Mesendoderm (in vitro differentiated cells): Measurements from ENCODE around the gene ATP9A.

Source experiments
- DNase-seq: peaks from one replicate; pipeline ENCODE4 v3.0.0; 2013
- H2AK5ac ChIP-seq: 2 replicates; pipeline ENCODE4 v1.6.1; 2013; ENCODE audit warnings: low read length, inconsistent platforms
- H2BK120ac ChIP-seq: 2 replicates; pipeline ENCODE4 v1.6.1; 2013; ENCODE audit warnings: low read depth, mild to moderate bottlenecking, low read length, moderate library complexity, mixed read lengths
- H2BK15ac ChIP-seq: replicated peaks from 2 replicates; pipeline ENCODE4 v1.6.1; 2013; ENCODE audit warnings: low read depth, mild to moderate bottlenecking, moderate library complexity
- H2BK5ac ChIP-seq: 2 replicates; pipeline ENCODE4 v1.6.1; 2013; ENCODE audit warnings: low read length, inconsistent platforms
- H3K18ac ChIP-seq: 2 replicates; pipeline ENCODE4 v1.6.1; 2013; ENCODE audit warnings: mild to moderate bottlenecking, low read length, mixed read lengths
- H3K23ac ChIP-seq: one replicate; pipeline ENCODE4 v1.6.1; 2013; ENCODE audit warnings: low read length
- H3K27ac ChIP-seq: 2 replicates; pipeline ENCODE4 v1.5.1; 2013; ENCODE audit warnings: low read depth, mild to moderate bottlenecking, inconsistent platforms, low read length, moderate library complexity
- H3K27me3 ChIP-seq: 2 replicates; pipeline ENCODE4 v1.6.1; 2013; ENCODE audit warnings: low read length, control low read depth, mild to moderate bottlenecking, inconsistent platforms; ENCODE audit not compliant: insufficient read depth, poor library complexity
- H3K36me3 ChIP-seq: 2 replicates; pipeline ENCODE4 v1.6.1; 2013; ENCODE audit warnings: low read length, inconsistent platforms; ENCODE audit not compliant: control insufficient read depth, insufficient read depth
- H3K4ac ChIP-seq: one replicate; pipeline ENCODE4 v1.6.1; 2013; ENCODE audit warnings: low read depth, mild to moderate bottlenecking, low read length, moderate library complexity
- H3K4me1 ChIP-seq: 2 replicates; pipeline ENCODE4 v1.6.1; 2013; ENCODE audit warnings: low read depth, low read length, inconsistent platforms; ENCODE audit not compliant: control insufficient read depth
- H3K4me2 ChIP-seq: 2 replicates; pipeline ENCODE4 v1.6.1; 2013; ENCODE audit warnings: low read length
- H3K4me3 ChIP-seq: 2 replicates; pipeline ENCODE4 v1.5.1; 2013; ENCODE audit warnings: mild to moderate bottlenecking, low read length
- H3K56ac ChIP-seq: one replicate; pipeline ENCODE4 v1.6.1; 2013; ENCODE audit warnings: low read length
- H3K79me1 ChIP-seq: 2 replicates; pipeline ENCODE4 v1.6.1; 2013; ENCODE audit warnings: low read length, inconsistent platforms
- H3K79me2 ChIP-seq: 2 replicates; pipeline ENCODE4 v1.6.1; 2013; ENCODE audit warnings: mild to moderate bottlenecking, low read length; ENCODE audit not compliant: control insufficient read depth, insufficient read depth
- H3K9ac ChIP-seq: 2 replicates; pipeline ENCODE4 v1.6.1; 2013; ENCODE audit warnings: low read length, inconsistent platforms
- H4K5ac ChIP-seq: one replicate; pipeline ENCODE4 v1.6.1; 2013; ENCODE audit warnings: low read length
- H4K8ac ChIP-seq: one replicate; pipeline ENCODE4 v1.6.1; 2013; ENCODE audit warnings: low read depth, mild to moderate bottlenecking, control low read depth, low read length, moderate library complexity
- WGBS: extraction: QIAGEN DNeasy Blood & Tissue Kit; methylation state at CpG from one replicate; pipeline ENCODE4 v1.1.7; 2013; ENCODE audit warnings: low lambda C conversion rate, missing lambda C conversion rate; ENCODE audit not compliant: insufficient coverage; ENCODE audit errors: extremely low coverage; 5-methylcytosine and 5-hydroxymethylcytosine counted together

The ATP9A gene

DNA sequence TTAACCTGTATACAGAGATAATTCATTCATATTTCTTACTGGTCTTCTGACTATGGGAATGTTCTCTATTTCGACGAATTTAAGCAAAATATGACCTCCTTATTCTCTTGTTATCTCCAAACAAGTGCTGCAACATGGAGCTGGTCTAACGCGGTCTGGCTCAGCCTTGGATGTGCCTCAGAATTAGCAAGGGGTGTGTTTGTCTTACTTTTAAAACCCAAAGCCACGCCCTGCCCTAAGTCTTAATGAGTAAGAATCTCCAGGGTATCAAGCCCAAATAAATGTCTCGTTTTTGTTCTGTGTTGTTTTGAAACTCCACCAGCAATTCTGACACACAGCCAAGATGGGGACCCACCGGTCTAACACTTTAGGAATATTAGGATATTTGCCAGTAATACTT is 99.2 kb downstream of the ATP9A start:
- Histone ChIP-seq H3K79me2 (no peaks in the 10 kb centered on the region), H3K23ac (no peak overlapping the region), H3K18ac (no peak overlapping the region), H3K56ac (no peak overlapping the region), H3K27ac (no peak overlapping the region), H2BK120ac (no peak overlapping the region), H3K79me1 (no peaks in the 10 kb centered on the region), H3K4me2 (no peak overlapping the region), H3K36me3 (no peaks in the 10 kb centered on the region), H4K8ac (no peak overlapping the region), H2AK5ac (no peak overlapping the region), H4K5ac (no peak overlapping the region), H3K27me3 (no peaks in the 10 kb centered on the region), H3K4me3 (no peak overlapping the region), H3K9ac (no peak overlapping the region), H2BK15ac (no peak overlapping the region), H3K4me1 (no peaks in the 10 kb centered on the region), H3K4ac (no peak overlapping the region), H2BK5ac (no peak overlapping the region)
- no peak for DNase-seq
- no CpG with 5 or more reads among the region's 7 CpGs for WGBS

DNA sequence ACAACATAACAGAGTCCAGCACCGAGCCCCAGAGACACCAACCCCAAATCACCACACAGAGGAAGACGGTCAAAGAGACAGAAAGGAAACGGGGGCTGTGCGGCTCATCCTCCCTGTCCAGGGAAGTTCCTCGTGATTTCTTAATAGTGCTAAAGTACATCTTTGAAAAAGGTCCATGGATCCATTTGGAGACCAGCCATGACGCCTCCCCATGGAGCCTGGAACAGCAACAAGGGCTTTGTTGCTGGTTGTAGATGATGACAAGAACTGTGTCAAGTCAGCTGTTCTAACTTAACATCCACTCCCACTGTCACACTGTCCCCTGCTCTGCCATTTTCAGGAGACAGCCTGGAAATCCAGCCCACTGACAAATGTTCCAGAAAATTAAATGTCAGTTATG is 99.7 kb downstream of the ATP9A start:
- Histone ChIP-seq H3K4me1 (no peaks in the 10 kb centered on the region), H4K5ac (no peak overlapping the region), H3K27ac (no peak overlapping the region), H3K79me2 (no peaks in the 10 kb centered on the region), H3K79me1 (no peaks in the 10 kb centered on the region), H3K4ac (no peak overlapping the region), H4K8ac (no peak overlapping the region), H2BK120ac (no peak overlapping the region), H3K9ac (no peak overlapping the region), H3K18ac (no peak overlapping the region), H3K23ac (no peak overlapping the region), H3K56ac (no peak overlapping the region), H3K36me3 (no peaks in the 10 kb centered on the region), H2BK15ac (no peak overlapping the region), H2BK5ac (no peak overlapping the region), H3K4me2 (no peak overlapping the region), H3K27me3 (no peaks in the 10 kb centered on the region), H3K4me3 (no peak overlapping the region), H2AK5ac (no peak overlapping the region)
- no peak for DNase-seq
- WGBS, result no CpG with 5 or more reads among the region's 6 CpGs

DNA sequence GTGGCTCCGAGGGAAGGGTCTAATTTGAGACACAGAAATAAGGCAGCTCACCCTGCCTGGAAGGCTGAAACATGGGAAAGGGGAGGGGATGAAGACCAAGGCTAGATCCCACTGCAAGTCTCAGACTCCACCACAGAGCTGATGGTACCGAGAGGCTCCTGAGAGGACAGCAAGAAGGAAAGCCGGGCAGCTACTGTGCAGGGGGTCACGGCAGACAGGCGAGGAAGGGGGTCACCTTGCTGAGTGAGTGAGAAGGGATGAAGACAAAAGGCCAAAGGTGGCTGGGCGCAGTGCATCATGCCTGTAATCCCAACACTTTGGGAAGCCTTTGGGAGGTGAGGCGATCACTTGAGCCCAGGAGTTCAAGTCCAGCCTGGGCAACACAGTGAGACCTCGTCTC is 100.7 kb downstream of the ATP9A start:
- H2BK120ac ChIP-seq, result no peak overlapping the region
- no peak overlapping the region for H3K4me2 ChIP-seq
- H2BK5ac ChIP-seq, result no peak overlapping the region
- no peak for DNase-seq
- no peaks in the 10 kb centered on the region for H3K36me3 ChIP-seq
- no peaks in the 10 kb centered on the region for H3K4me1 ChIP-seq
- no peak overlapping the region for H3K9ac ChIP-seq
- no peaks in the 10 kb centered on the region for H3K79me2 ChIP-seq
- H2AK5ac ChIP-seq, result no peak overlapping the region
- H3K4ac ChIP-seq, result no peak overlapping the region
- no peak overlapping the region for H2BK15ac ChIP-seq
- no peaks in the 10 kb centered on the region for H3K79me1 ChIP-seq
- no peak overlapping the region for H3K18ac ChIP-seq
- no peak overlapping the region for H4K8ac ChIP-seq
- H3K27me3 ChIP-seq, result no peaks in the 10 kb centered on the region
- H3K56ac ChIP-seq, result no peak overlapping the region
- H3K23ac ChIP-seq, result no peak overlapping the region
- H4K5ac ChIP-seq, result no peak overlapping the region
- no peak overlapping the region for H3K27ac ChIP-seq
- no CpG with 5 or more reads among the region's 8 CpGs for WGBS
- no peak overlapping the region for H3K4me3 ChIP-seq

DNA sequence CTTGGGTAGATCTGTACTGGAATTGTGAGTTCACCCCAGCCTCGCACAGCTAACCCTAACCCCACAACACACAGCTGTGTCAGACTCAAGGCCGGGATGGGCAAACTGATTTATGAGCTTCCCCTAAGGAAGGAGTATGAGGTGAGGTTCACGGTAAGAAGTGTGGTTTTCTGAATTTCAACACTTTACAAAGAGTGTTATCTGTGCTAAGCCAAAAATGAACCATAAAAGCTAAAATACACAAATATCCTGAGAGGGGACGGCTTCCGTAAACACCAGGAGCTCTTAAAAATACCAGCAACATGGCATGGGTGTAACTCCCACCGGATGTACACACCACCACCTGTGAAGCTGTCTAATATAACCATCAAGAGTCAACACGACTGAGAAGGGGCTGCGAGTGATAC is 101.2 kb downstream of the ATP9A start:
- H3K79me2 ChIP-seq, result no peaks in the 10 kb centered on the region
- no peak overlapping the region for H2AK5ac ChIP-seq
- WGBS, result no CpG with 5 or more reads among the region's 8 CpGs
- H4K5ac ChIP-seq, result no peak overlapping the region
- no peak overlapping the region for H2BK5ac ChIP-seq
- no peak overlapping the region for H3K9ac ChIP-seq
- H3K36me3 ChIP-seq, result no peaks in the 10 kb centered on the region
- H3K27me3 ChIP-seq, result no peaks in the 10 kb centered on the region
- no peak overlapping the region for H3K27ac ChIP-seq
- no peak overlapping the region for H4K8ac ChIP-seq
- H3K56ac ChIP-seq, result no peak overlapping the region
- H3K18ac ChIP-seq, result no peak overlapping the region
- no peak overlapping the region for H3K23ac ChIP-seq
- H3K79me1 ChIP-seq, result no peaks in the 10 kb centered on the region
- H3K4ac ChIP-seq, result no peak overlapping the region
- H3K4me3 ChIP-seq, result no peak overlapping the region
- H3K4me1 ChIP-seq, result no peaks in the 10 kb centered on the region
- no peak overlapping the region for H3K4me2 ChIP-seq
- no peak overlapping the region for H2BK15ac ChIP-seq
- no peak for DNase-seq
- H2BK120ac ChIP-seq, result no peak overlapping the region

DNA sequence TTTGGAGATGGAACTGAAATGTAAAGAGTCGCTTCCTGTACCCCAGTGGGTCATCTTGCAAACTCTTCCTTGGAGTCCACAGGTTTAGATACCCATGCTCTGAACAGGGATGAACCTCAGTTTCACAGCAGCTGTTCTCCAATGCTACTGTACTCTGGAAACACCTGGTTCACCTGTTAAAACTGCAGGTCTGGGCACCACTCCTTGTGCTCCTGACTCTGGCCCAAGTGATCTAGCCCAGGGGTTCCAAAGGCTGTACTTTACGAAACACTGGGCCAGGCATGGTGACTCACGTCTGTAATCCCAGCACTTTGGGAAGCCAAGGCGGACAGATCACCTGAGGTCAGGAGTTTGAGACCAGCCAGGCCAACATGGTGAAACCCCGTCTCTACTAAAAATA is 102.1 kb downstream of the ATP9A start:
- Histone ChIP-seq H4K8ac (no peak overlapping the region), H3K79me1 (no peaks in the 10 kb centered on the region), H3K27me3 (no peaks in the 10 kb centered on the region), H3K79me2 (no peaks in the 10 kb centered on the region), H3K18ac (no peak overlapping the region), H2BK120ac (no peak overlapping the region), H3K36me3 (no peaks in the 10 kb centered on the region), H3K4me2 (no peak overlapping the region), H3K4me3 (no peak overlapping the region), H3K4ac (no peak overlapping the region), H2AK5ac (no peak overlapping the region), H3K27ac (no peak overlapping the region), H2BK15ac (no peak overlapping the region), H3K23ac (no peak overlapping the region), H2BK5ac (no peak overlapping the region), H3K9ac (no peak overlapping the region), H3K4me1 (no peaks in the 10 kb centered on the region), H4K5ac (no peak overlapping the region), H3K56ac (no peak overlapping the region)
- WGBS, result no CpG with 5 or more reads among the region's 5 CpGs
- no peak for DNase-seq

DNA sequence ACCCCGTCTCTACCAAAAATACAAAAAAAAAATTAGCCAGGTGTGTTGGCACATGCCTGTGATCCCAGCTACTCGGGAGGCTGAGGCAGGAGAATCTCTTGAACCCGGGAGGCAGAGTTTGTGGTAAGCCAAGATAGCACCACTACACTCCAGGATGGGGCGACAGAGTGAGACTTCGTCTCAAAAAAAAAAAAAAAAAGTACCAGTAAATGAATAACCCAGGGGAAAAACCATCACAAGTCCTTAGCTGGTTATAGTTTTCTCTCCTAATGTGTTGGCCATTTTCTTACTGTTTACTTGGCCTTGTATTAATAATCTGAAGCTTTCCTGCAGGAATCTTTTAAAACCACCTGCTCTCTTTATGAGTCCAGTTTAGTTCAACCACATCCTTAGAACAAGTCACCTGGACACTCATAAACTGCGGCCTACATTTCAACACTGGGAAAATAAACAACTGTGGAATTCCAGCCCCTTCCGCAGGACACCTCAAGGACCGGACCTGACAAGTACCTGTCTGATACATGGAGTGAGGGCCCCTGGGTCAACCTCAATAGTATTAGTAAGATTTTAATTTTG is 102.6 kb downstream of the ATP9A start:
- no peak overlapping the region for H2BK120ac ChIP-seq
- H3K18ac ChIP-seq, result no peak overlapping the region
- H3K4me1 ChIP-seq, result no peaks in the 10 kb centered on the region
- no peak overlapping the region for H2AK5ac ChIP-seq
- no peaks in the 10 kb centered on the region for H3K79me2 ChIP-seq
- no peak overlapping the region for H3K56ac ChIP-seq
- no peak overlapping the region for H3K4ac ChIP-seq
- no peak overlapping the region for H3K4me2 ChIP-seq
- H3K36me3 ChIP-seq, result no peaks in the 10 kb centered on the region
- no peak for DNase-seq
- no peak overlapping the region for H3K27ac ChIP-seq
- H4K5ac ChIP-seq, result no peak overlapping the region
- no peak overlapping the region for H3K4me3 ChIP-seq
- no peak overlapping the region for H2BK15ac ChIP-seq
- no peak overlapping the region for H3K9ac ChIP-seq
- H2BK5ac ChIP-seq, result no peak overlapping the region
- no peak overlapping the region for H4K8ac ChIP-seq
- no CpG with 5 or more reads among the region's 8 CpGs for WGBS
- H3K27me3 ChIP-seq, result no peaks in the 10 kb centered on the region
- no peaks in the 10 kb centered on the region for H3K79me1 ChIP-seq
- H3K23ac ChIP-seq, result no peak overlapping the region
